ENCODE results near the gene SYT9.

SYT9 gene

GRCh38 chr11:7348432-7349304 lies 97.0 kb downstream of the SYT9 start:
- peak; percentile 2 for DNase-seq (ENCODE audit: low read depth)
- TF ChIP-seq, protein P1, sequence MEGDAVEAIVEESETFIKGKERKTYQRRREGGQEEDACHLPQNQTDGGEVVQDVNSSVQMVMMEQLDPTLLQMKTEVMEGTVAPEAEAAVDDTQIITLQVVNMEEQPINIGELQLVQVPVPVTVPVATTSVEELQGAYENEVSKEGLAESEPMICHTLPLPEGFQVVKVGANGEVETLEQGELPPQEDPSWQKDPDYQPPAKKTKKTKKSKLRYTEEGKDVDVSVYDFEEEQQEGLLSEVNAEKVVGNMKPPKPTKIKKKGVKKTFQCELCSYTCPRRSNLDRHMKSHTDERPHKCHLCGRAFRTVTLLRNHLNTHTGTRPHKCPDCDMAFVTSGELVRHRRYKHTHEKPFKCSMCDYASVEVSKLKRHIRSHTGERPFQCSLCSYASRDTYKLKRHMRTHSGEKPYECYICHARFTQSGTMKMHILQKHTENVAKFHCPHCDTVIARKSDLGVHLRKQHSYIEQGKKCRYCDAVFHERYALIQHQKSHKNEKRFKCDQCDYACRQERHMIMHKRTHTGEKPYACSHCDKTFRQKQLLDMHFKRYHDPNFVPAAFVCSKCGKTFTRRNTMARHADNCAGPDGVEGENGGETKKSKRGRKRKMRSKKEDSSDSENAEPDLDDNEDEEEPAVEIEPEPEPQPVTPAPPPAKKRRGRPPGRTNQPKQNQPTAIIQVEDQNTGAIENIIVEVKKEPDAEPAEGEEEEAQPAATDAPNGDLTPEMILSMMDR (conservative IDR thresholded peaks at IDR 0.05; ENCODE audit: control insufficient read depth, insufficient read depth, low read depth, low read length) = no peak
- no peak overlapping the region for H3K4me3 ChIP-seq (ENCODE audit: control insufficient read depth, low read depth, low read length)

GRCh38 chr11:7351228-7351627 lies 99.5 kb downstream of the SYT9 start:
- no peak overlapping the region for H3K4me3 ChIP-seq (ENCODE audit: control insufficient read depth, low read depth, low read length)
- TF ChIP-seq, protein P1 (conservative IDR thresholded peaks at IDR 0.05; ENCODE audit: control insufficient read depth, insufficient read depth, low read depth, low read length) = no peak
- no peak for DNase-seq (ENCODE audit: low read depth)

- no peak overlapping the region for H3K4me3 ChIP-seq (ENCODE audit: control insufficient read depth, low read depth, low read length)
- DNase-seq (ENCODE audit: low read depth) = peak; percentile 24
- TF ChIP-seq, protein P1 (conservative IDR thresholded peaks at IDR 0.05; ENCODE audit: control insufficient read depth, insufficient read depth, low read depth, low read length) = peak; percentile 48
These were observed 101.4 kb downstream of the SYT9 start for GRCh38 chr11:7353100-7353499.

DNA sequence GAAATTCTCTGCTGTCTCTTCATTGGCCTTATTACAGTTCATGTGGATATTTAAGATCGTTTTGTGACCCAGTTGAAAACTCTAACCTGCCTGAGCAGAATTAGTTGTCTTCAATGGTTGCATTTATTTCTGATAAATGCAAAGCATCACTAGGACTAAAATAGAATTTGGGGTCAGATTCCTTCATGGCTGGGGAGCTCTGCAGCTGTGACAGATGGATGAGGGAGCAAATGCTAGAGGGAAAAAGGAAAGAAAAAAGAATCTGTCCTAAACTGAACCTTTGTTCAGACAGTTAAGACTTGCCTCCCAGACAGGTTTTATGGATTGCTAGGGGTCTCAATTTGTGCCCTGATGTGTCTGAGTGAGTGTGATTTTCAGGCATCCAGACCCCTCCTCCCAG lies 113.0 kb downstream of the SYT9 start:
- TF ChIP-seq, protein P1 (conservative IDR thresholded peaks at IDR 0.05; ENCODE audit: control insufficient read depth, insufficient read depth, low read depth, low read length) = no peak
- H3K4me3 ChIP-seq (ENCODE audit: control insufficient read depth, low read depth, low read length) = no peak overlapping the region
- no peak for DNase-seq (ENCODE audit: low read depth)

DNA sequence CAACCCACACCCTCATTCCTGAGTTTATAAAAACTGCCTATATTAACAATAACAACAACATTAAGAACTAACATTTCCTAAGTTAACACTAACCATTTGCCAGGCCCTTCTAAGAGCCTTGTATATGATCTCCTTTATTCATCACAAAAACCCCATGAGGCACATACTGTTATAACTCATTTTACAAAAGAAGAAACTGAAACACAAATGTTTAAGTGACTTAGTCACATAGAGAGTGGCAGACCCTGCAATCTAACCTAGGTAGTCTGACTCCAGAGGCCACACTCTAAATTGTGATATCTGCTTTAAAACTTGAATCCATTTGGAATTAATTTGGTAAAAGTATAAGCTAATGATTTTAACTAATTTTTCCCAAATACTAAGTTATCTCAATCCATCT lies 116.1 kb downstream of the SYT9 start:
- DNase-seq (ENCODE audit: low read depth) = no peak
- TF ChIP-seq, protein P1 (conservative IDR thresholded peaks at IDR 0.05; ENCODE audit: control insufficient read depth, insufficient read depth, low read depth, low read length) = no peak

GRCh38 chr11:7376386-7376785 lies 124.7 kb downstream of the SYT9 start:
- no peak for DNase-seq (ENCODE audit: low read depth)
- no peak overlapping the region for H3K4me3 ChIP-seq (ENCODE audit: control insufficient read depth, low read depth, low read length)
- TF ChIP-seq, protein P1 (conservative IDR thresholded peaks at IDR 0.05; ENCODE audit: control insufficient read depth, insufficient read depth, low read depth, low read length) = no peak

More for the DNA sequence above, 116.1 kb downstream of the SYT9 start:
- H3K4me3 ChIP-seq (ENCODE audit: control insufficient read depth, low read depth, low read length) = no peak overlapping the region

All from fibroblast of mammary gland (primary cell).